OCI-LY7 (cell line): ENCODE measurements around the gene GEN1. TPM values are rescaled to one million over a fixed set of nuclear protein-coding genes. Genes with fewer than 3 reads are reported as not detected.

Experiments
- BruUV-seq: library from RNA; stranded (reverse); fragments of 400-500 nt; replicated peaks from 2 replicates; lab custom pipeline; 2021; lab: Mats Ljungman, UMichigan
- CTCF ChIA-PET: fragments of 300-600 bp; sonication (Branson Sonifier 250); formaldehyde crosslinking; loops from one replicate; lab custom pipeline; 2022; ENCODE audit warnings: antibody characterized with exemption; ENCODE audit not compliant: unreplicated experiment; lab: Charles Lee
- POLR2A ChIA-PET: fragments of 300-600 bp; sonication (Branson Sonifier 250); formaldehyde crosslinking; loops from one replicate; lab custom pipeline; 2022; ENCODE audit warnings: antibody characterized with exemption; lab: Charles Lee
- DNase-seq: peaks from one replicate; pipeline ENCODE4 v3.0.0-alpha.2; 2015; ENCODE audit warnings: low spot score
- H2AFZ ChIP-seq: fragments of 200-600 bp; sonication (generic), shearing (Covaris generic); 2 replicates; pipeline ENCODE4 v1.6.1; 2014; ENCODE audit warnings: mild to moderate bottlenecking, antibody characterized with exemption, low read length, moderate library complexity
- H3K27ac ChIP-seq: fragments of 200-600 bp; sonication (generic); 2 replicates; pipeline ENCODE4 v1.5.1; 2014; ENCODE audit warnings: mixed run types, low read depth, mild to moderate bottlenecking, moderate library complexity, low read length, inconsistent platforms; ENCODE audit not compliant: poor library complexity, severe bottlenecking
- H3K36me3 ChIP-seq: fragments of 200-600 bp; sonication (generic); 2 replicates; pipeline ENCODE4 v1.6.1; 2014; ENCODE audit warnings: mild to moderate bottlenecking, antibody characterized with exemption, low read length, moderate library complexity, mixed read lengths; ENCODE audit not compliant: insufficient read depth
- H3K4me1 ChIP-seq: fragments of 200-600 bp; sonication (generic); 2 replicates; pipeline ENCODE4 v1.5.1; 2014; ENCODE audit warnings: mild to moderate bottlenecking, low read length; ENCODE audit not compliant: insufficient read depth, poor library complexity, severe bottlenecking
- H3K4me2 ChIP-seq: fragments of 200-600 bp; sonication (generic); 2 replicates; pipeline ENCODE4 v1.6.1; 2014; ENCODE audit warnings: mild to moderate bottlenecking, low read length
- H3K4me3 ChIP-seq: fragments of 200-600 bp; sonication (generic); 2 replicates; pipeline ENCODE4 v1.5.1; 2014; ENCODE audit warnings: mild to moderate bottlenecking, low read depth, low read length; ENCODE audit not compliant: poor library complexity, severe bottlenecking
- H3K79me2 ChIP-seq: fragments of 200-600 bp; sonication (generic); 2 replicates; pipeline ENCODE4 v1.6.1; 2016; ENCODE audit warnings: low read depth, mild to moderate bottlenecking, low read length, moderate library complexity, mixed read lengths; ENCODE audit not compliant: insufficient read depth
- H3K9me2 ChIP-seq: fragments of 200-600 bp; sonication (generic); 2 replicates; pipeline ENCODE4 v1.6.1; 2016; ENCODE audit warnings: mild to moderate bottlenecking, low read length, mixed read lengths; ENCODE audit not compliant: insufficient read depth
- H3K9me3 ChIP-seq: fragments of 200-600 bp; sonication (generic); 2 replicates; pipeline ENCODE4 v1.6.1; 2014; ENCODE audit warnings: mild to moderate bottlenecking, mixed run types, low read length, mixed read lengths
- H4K20me1 ChIP-seq: fragments of 200-600 bp; sonication (generic); 2 replicates; pipeline ENCODE4 v1.6.1; 2014; ENCODE audit warnings: mild to moderate bottlenecking, antibody characterized with exemption, low read length, moderate library complexity, mixed read lengths; ENCODE audit not compliant: insufficient read depth
- EZH2phosphoT487 ChIP-seq: fragments of 200-600 bp; sonication (generic); IDR thresholded peaks from 2 replicates; pipeline ENCODE4 v1.6.1; 2018; ENCODE audit warnings: low read depth, borderline replicate concordance, mild to moderate bottlenecking, mixed run types, antibody characterized with exemption, low read length, moderate library complexity, mixed read lengths
- intact Hi-C: fragments of 100-400 bp; cut with micrococcal nuclease; formaldehyde crosslinking; loops from one replicate; pipeline ENCODE4 v1.10.0; 2022; ENCODE audit not compliant: unreplicated experiment
- total RNA-seq, 2 experiments: library from RNA; depleted of rRNA in 1 of 2; stranded (reverse); fragments of >200 nt in 1 of 2; shearing (Covaris generic) in 1 of 2; gene quantifications; 2 replicates each; pipeline ENCODE4 v1.2.3, GENCODE V29; 2014 to 2022
- TF ChIP-seq, protein P1 (sequence below): fragments of 200-600 bp; sonication (generic); conservative IDR thresholded peaks from 2 replicates; pipeline ENCODE4 v1.5.1; 2014; ENCODE audit warnings: mild to moderate bottlenecking, antibody characterized with exemption, low read length, moderate library complexity, mixed read lengths

GEN1 gene
- total RNA-seq, 2 experiments from 2014 or later = 52.5 to 112 TPM

DNA sequence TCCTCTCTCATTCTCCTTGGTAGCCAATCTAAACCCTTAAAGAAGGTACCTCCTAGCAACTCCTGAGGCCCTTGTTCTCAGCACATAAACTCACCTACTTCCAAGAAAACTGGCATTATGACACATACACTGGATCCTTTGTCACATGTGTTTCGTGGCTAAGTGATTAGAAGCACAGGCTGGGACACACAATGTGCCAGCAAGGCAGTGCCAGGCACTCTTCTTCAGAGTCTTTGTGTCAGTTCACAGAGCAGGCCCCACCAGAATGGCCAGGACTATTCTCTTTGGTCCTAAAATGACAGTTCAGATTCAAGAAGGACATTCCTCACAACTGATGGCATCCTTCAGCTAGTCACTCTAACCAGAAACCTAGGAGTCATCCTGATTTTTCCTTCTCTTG lies 40.6 kb upstream of the GEN1 start:
- intact Hi-C loops = no loop called here
- Histone ChIP-seq H3K4me3 (no peak overlapping the region), H4K20me1 (no peaks in the 10 kb centered on the region), H3K27ac (no peak overlapping the region), H3K4me1 (no peaks in the 10 kb centered on the region), H3K79me2 (no peaks in the 10 kb centered on the region), H3K9me2 (no peaks in the 10 kb centered on the region), H2AFZ (no peak overlapping the region), H3K9me3 (no peaks in the 10 kb centered on the region), H3K36me3 (peaks cover 89% of the 10 kb centered on the region), H3K4me2 (no peak overlapping the region)
- BruUV-seq = no TSS peak
- DNase-seq = no peak
- CTCF ChIA-PET = no interaction called here
- TF ChIP-seq EZH2phosphoT487 = no peak
- TF ChIP-seq, protein P1, sequence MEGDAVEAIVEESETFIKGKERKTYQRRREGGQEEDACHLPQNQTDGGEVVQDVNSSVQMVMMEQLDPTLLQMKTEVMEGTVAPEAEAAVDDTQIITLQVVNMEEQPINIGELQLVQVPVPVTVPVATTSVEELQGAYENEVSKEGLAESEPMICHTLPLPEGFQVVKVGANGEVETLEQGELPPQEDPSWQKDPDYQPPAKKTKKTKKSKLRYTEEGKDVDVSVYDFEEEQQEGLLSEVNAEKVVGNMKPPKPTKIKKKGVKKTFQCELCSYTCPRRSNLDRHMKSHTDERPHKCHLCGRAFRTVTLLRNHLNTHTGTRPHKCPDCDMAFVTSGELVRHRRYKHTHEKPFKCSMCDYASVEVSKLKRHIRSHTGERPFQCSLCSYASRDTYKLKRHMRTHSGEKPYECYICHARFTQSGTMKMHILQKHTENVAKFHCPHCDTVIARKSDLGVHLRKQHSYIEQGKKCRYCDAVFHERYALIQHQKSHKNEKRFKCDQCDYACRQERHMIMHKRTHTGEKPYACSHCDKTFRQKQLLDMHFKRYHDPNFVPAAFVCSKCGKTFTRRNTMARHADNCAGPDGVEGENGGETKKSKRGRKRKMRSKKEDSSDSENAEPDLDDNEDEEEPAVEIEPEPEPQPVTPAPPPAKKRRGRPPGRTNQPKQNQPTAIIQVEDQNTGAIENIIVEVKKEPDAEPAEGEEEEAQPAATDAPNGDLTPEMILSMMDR = no peak
- POLR2A ChIA-PET = interaction anchor here (0.9 kb wide), 1 partner anchor 98 kb away, joined by 3 read pairs; no protein-coding TSS in a partner anchor

DNA sequence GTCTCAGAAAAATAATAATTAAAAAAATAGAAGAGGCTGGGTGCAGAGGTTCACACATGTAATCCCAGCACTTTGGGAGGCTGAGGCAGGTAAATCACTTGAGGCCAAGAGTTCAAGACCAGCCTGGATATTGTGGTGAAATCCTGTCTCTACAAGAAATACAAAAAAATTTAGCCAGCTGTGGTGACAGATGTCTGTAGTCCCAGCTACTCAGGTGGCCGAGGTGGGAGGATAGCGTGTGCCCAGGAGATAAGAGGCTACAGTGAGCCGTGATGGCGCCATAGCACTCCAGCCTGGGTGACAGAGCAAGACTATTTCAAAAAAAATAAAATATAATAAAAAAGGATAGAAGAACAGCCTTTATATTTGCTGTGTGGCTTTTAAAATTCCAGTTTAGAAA lies 36.3 kb upstream of the GEN1 start:
- no TSS peak for BruUV-seq

DNA sequence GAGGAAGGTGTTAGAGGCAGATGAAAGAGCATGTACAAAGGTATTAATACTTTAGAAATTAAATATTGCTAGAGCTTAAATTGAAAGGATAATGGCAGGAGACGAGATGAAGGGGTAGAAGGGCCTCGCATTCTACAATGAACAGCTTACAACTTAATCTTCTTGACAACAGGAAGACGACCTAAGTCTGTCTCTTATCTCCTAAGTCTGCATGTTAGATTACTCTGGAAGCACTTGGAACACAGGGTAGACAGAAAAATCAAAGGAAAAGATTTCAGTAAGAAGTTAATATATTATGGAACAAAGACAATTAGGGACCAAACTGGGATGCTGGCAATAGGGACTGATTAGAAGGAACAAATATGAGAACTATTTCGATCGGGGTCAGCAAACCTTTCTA lies 35.2 kb upstream of the GEN1 start:
- no peaks in the 10 kb centered on the region for H4K20me1 ChIP-seq
- H2AFZ ChIP-seq = no peak overlapping the region
- H3K27ac ChIP-seq = no peak overlapping the region
- POLR2A ChIA-PET = interaction anchor here (0.9 to 2.1 kb wide), 5 partner anchors 10 to 54 kb away, joined by 3 to 8 read pairs (median 4); no protein-coding TSS in a partner anchor
- H3K4me1 ChIP-seq = no peaks in the 10 kb centered on the region
- no peaks in the 10 kb centered on the region for H3K79me2 ChIP-seq
- no peaks in the 10 kb centered on the region for H3K9me3 ChIP-seq
- TF ChIP-seq EZH2phosphoT487 = no peak
- TF ChIP-seq, protein P1 = no peak
- intact Hi-C loops = loop anchor here (2.0 to 5.0 kb wide), 4 partner anchors 34 to 459 kb away; partner anchors contain the start of gene SMC6
- no TSS peak for BruUV-seq
- H3K4me3 ChIP-seq = no peak overlapping the region
- no peaks in the 10 kb centered on the region for H3K9me2 ChIP-seq
- peaks cover 93% of the 10 kb centered on the region for H3K36me3 ChIP-seq
- no peak overlapping the region for H3K4me2 ChIP-seq
- CTCF ChIA-PET = no interaction called here
- DNase-seq = no peak

More for the DNA sequence above, 36.3 kb upstream of the GEN1 start:
- TF ChIP-seq, protein P1 = no peak
- TF ChIP-seq EZH2phosphoT487 = no peak
- Histone ChIP-seq H3K4me1 (no peaks in the 10 kb centered on the region), H4K20me1 (no peaks in the 10 kb centered on the region), H3K4me3 (no peak overlapping the region), H3K36me3 (peaks cover 93% of the 10 kb centered on the region), H3K27ac (no peak overlapping the region), H3K4me2 (no peak overlapping the region), H3K9me2 (no peaks in the 10 kb centered on the region), H2AFZ (no peak overlapping the region), H3K9me3 (no peaks in the 10 kb centered on the region), H3K79me2 (no peaks in the 10 kb centered on the region)
- intact Hi-C loops = loop anchor here (2.0 to 5.0 kb wide), 4 partner anchors 35 to 460 kb away; partner anchors contain the start of gene SMC6
- ChIA-PET POLR2A (interaction anchor here (1.7 kb wide), 1 partner anchor 9 kb away, joined by 7 read pairs; no protein-coding TSS in a partner anchor), CTCF (no interaction called here)
- no peak for DNase-seq
